Measurements from ENCODE around the gene REELD1.

DNA sequence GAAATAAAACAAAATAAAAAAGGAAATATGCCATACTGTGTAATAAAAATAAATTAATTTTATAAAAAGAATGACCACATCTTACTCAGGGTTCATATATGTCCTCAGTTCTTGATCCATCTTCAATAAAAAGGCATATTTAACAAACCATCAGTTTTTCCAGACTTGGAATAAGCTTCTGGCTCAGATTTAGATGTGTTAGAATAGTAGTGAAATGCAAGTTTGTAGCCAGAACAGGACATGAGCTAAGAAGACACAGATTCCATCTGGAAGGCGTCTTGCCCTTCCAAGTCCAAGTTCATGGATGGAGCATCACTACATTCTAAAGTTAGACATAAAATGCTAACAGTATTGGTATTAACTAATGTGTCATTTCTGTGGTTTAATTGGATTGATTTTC, 49.1 kb upstream of the REELD1 start:
- TF ChIP-seq, protein P1, sequence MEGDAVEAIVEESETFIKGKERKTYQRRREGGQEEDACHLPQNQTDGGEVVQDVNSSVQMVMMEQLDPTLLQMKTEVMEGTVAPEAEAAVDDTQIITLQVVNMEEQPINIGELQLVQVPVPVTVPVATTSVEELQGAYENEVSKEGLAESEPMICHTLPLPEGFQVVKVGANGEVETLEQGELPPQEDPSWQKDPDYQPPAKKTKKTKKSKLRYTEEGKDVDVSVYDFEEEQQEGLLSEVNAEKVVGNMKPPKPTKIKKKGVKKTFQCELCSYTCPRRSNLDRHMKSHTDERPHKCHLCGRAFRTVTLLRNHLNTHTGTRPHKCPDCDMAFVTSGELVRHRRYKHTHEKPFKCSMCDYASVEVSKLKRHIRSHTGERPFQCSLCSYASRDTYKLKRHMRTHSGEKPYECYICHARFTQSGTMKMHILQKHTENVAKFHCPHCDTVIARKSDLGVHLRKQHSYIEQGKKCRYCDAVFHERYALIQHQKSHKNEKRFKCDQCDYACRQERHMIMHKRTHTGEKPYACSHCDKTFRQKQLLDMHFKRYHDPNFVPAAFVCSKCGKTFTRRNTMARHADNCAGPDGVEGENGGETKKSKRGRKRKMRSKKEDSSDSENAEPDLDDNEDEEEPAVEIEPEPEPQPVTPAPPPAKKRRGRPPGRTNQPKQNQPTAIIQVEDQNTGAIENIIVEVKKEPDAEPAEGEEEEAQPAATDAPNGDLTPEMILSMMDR (conservative IDR thresholded peaks at IDR 0.05) = no peak
- TF ChIP-seq EZH2 (IDR thresholded peaks at IDR 0.05; ENCODE audit: low read depth) = no peak
